Upper lobe of left lung (tissue), 4 donors: ENCODE results near the gene SPATA6L.

Experiments used
- CTCF ChIP-seq, 6 experiments: fragments of 450-650 bp in 4 of 6; fragments of 200-600 bp in 2 of 6; sonication (generic) in 2 of 6; IDR thresholded peaks; one replicate each; pipeline ENCODE4 v1.5.1; 2016 to 2019; ENCODE audit warnings: antibody characterized with exemption in 6 of 6
- POLR2A ChIP-seq, 4 donors: fragments of 450-650 bp; IDR thresholded peaks; one replicate each; pipeline ENCODE4 v1.5.1; 2016 to 2017; ENCODE audit warnings: antibody characterized with exemption in 4 of 4, mild to moderate bottlenecking in 2 of 4
- POLR2AphosphoS5 ChIP-seq, 2 donors: sonication (generic); formaldehyde crosslinking; IDR thresholded peaks; one replicate each; pipeline ENCODE4 v1.5.1; 2017; ENCODE audit warnings: antibody characterized with exemption in 2 of 2

- TF ChIP-seq CTCF (IDR thresholded peaks at IDR 0.05) (no peak), POLR2AphosphoS5 (IDR thresholded peaks at IDR 0.05) (no peak), POLR2A (IDR thresholded peaks at IDR 0.05) (no peak)
These were observed 90.3 kb downstream of the SPATA6L start for GRCh38 chr9:4575997-4576396.
